AG20443 (cell line): ENCODE measurements around the gene IFI27.

Source experiments
- DNase-seq: peaks from one replicate; pipeline ENCODE4 v3.0.0; 2012; ENCODE audit warnings: low spot score, mixed read lengths

Gene IFI27

GRCh38 chr14:94102768-94103482 is 7.6 kb upstream of the IFI27 start:
- no peak for DNase-seq

- no peak for DNase-seq
Measured at GRCh38 chr14:94103554-94104150, 6.9 kb upstream of the IFI27 start.

- DNase-seq: no peak
Measured at GRCh38 chr14:94104731-94105130, 5.8 kb upstream of the IFI27 start.

GRCh38 chr14:94109915-94110250 is 653 bp upstream of the IFI27 start:
- DNase-seq: no peak

- DNase-seq: no peak
Measured at GRCh38 chr14:94111276-94112095, 950 bp downstream of the IFI27 start.

- DNase-seq: peak; percentile 45
Measured at GRCh38 chr14:94112513-94113063, 2.1 kb downstream of the IFI27 start.

GRCh38 chr14:94113073-94113472 is 2.5 kb downstream of the IFI27 start:
- DNase-seq: no peak

- no peak for DNase-seq
Measured at GRCh38 chr14:94113490-94113889, 3.0 kb downstream of the IFI27 start.

GRCh38 chr14:94113908-94114588 is 3.5 kb downstream of the IFI27 start:
- DNase-seq: no peak

- DNase-seq: no peak
Measured at GRCh38 chr14:94114589-94115057, 4.1 kb downstream of the IFI27 start.

GRCh38 chr14:94115058-94115591 is 4.6 kb downstream of the IFI27 start:
- peak; percentile 31 for DNase-seq

GRCh38 chr14:94115631-94116030 is 5.1 kb downstream of the IFI27 start:
- no peak for DNase-seq

- DNase-seq: no peak
Measured at GRCh38 chr14:94116701-94117100, 6.2 kb downstream of the IFI27 start.

GRCh38 chr14:94117856-94118255 is 7.3 kb downstream of the IFI27 start:
- no peak for DNase-seq

GRCh38 chr14:94119071-94119470 is 8.5 kb downstream of the IFI27 start:
- DNase-seq: no peak

- DNase-seq: peak; percentile 51
Measured at GRCh38 chr14:94120667-94121340, 10.3 kb downstream of the IFI27 start.

- no peak for DNase-seq
Measured at GRCh38 chr14:94121485-94121884, 10.9 kb downstream of the IFI27 start.

- DNase-seq: no peak
Measured at GRCh38 chr14:94122438-94122837, 11.9 kb downstream of the IFI27 start.

GRCh38 chr14:94123296-94123695 is 12.8 kb downstream of the IFI27 start:
- DNase-seq: no peak

GRCh38 chr14:94123868-94124267 is 13.3 kb downstream of the IFI27 start:
- DNase-seq: no peak
